ENCODE measurements around the gene CARMIL1.
"Not testable (repeated sequence)": the region's sequence is repeated elsewhere in the genome, so short reads cannot be mapped to it uniquely, and the experiment has no call there.

GRCh38 chr6:25298523-25298865, 19.3 kb downstream of the CARMIL1 start:
- not testable (repeated sequence) for TF ChIP-seq CTCF, POLR2A (IDR thresholded peaks at IDR 0.05)
